AG04449 (cell line): ENCODE results near the gene C1orf159.

Source experiments
- CTCF ChIA-PET: fragments of 350-600 bp; formaldehyde crosslinking; extraction: SDS; loops from one replicate; lab custom pipeline; 2021; ENCODE audit warnings: antibody characterized with exemption; lab: Yijun Ruan, JAX
- POLR2A ChIA-PET: fragments of 400-600, 350-600 bp; formaldehyde crosslinking; extraction: SDS; loops from one replicate; lab custom pipeline; 2020; ENCODE audit warnings: antibody characterized with exemption, inconsistent platforms; lab: Yijun Ruan, JAX
- DNase-seq: peaks from one replicate; pipeline ENCODE4 v3.0.0-alpha.2; 2010; ENCODE audit warnings: low read depth, low spot score
- H3K4me3 ChIP-seq: 2 replicates; pipeline ENCODE4 v1.5.1; 2011; ENCODE audit warnings: low read depth, mild to moderate bottlenecking, control low read depth, low read length
- CTCF ChIP-seq: IDR thresholded peaks from one replicate; pipeline ENCODE4 v1.5.1; 2011; ENCODE audit warnings: mild to moderate bottlenecking, moderate library complexity, low read length, control low read depth, inconsistent platforms; ENCODE audit not compliant: insufficient read depth; ENCODE audit errors: missing control alignments

Gene C1orf159

GRCh38 chr1:1085911-1086841 lies 29.7 kb downstream of the C1orf159 start:
- no peak for DNase-seq
- ChIA-PET CTCF (interaction anchor here (1.3 kb wide), 1 partner anchor 67 kb away, joined by 3 read pairs; no protein-coding TSS in a partner anchor), POLR2A (no interaction called here)
- no peak for TF ChIP-seq CTCF
- H3K4me3 ChIP-seq, result no peak overlapping the region

GRCh38 chr1:1085171-1085841 lies 30.6 kb downstream of the C1orf159 start:
- POLR2A ChIA-PET, result no interaction called here
- TF ChIP-seq CTCF, result no peak
- CTCF ChIA-PET, result no interaction called here
- no peak overlapping the region for H3K4me3 ChIP-seq
- DNase-seq, result no peak

- CTCF ChIA-PET, result interaction anchor here (0.8 kb wide), 1 partner anchor 38 kb away, joined by 3 read pairs; no protein-coding TSS in a partner anchor
- no peak for TF ChIP-seq CTCF
- POLR2A ChIA-PET, result no interaction called here
- DNase-seq, result no peak
- H3K4me3 ChIP-seq, result no peak overlapping the region
Observed at GRCh38 chr1:1084372-1085170, 31.3 kb downstream of the C1orf159 start.

GRCh38 chr1:1083416-1084371 lies 32.2 kb downstream of the C1orf159 start:
- CTCF ChIA-PET, result interaction anchor here (0.8 kb wide), 1 partner anchor 39 kb away, joined by 3 read pairs; no protein-coding TSS in a partner anchor

More at GRCh38 chr1:1083416-1084371, 32.2 kb downstream of the C1orf159 start:
- TF ChIP-seq CTCF, result no peak
- H3K4me3 ChIP-seq, result no peak overlapping the region
- POLR2A ChIA-PET, result no interaction called here
- no peak for DNase-seq
